GM11168 (cell line): ENCODE results near the gene LHX2.

Experiments used
- in situ Hi-C: fragments of 300-500 bp; cut with MboI; formaldehyde crosslinking; loops from one replicate; pipeline ENCODE4 v1.12.0; 2022; ENCODE audit warnings: low sequenced_read_pairs; ENCODE audit not compliant: unreplicated experiment

Gene LHX2

DNA sequence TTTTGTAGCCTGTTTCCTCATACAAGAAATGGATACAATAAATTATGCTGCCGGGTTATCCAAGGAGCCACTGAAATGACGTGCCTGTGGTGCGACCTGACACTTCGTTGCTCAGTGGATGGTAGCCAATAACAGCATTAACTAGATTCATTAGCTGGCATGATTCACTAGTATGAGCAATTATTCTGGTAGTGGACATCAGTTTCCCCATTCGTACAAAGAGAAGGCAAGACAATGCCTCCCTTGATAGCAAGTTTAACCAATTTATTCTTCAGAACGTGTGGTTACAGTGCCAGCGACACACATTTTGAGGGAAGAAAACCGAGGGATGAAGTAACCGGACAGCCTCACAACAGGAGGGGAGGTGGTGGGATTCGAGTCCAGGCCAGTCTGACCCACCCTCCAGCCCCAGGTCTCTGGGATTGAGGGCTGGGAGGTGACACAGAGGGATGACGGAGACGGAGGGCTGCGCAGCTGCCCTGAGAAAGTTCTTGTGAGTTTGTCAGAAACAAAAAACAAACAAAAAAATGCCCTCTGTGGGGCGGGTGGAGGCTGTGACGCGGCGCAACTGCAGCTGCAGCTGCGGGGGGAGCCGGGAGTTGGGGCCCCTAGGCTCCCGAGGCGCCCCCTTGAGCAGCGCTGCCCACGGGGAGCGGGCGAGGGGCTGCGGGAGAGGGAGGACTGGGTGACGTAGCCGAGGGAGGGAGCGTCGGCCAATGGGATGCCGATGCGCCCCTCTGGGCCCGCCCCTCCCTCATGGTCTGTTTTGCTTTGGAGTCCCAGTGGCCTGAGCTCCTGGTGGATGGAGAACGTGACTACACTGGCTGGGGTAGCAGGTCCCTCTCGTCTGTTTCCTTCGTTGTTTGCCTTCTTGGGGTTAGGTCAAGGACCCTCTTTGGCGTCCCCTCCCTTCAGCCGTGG is 10.9 kb downstream of the LHX2 start:
- in situ Hi-C loops, result loop anchor here (25.0 kb wide), 1 partner anchor 485 kb away; no protein-coding TSS in a partner anchor

DNA sequence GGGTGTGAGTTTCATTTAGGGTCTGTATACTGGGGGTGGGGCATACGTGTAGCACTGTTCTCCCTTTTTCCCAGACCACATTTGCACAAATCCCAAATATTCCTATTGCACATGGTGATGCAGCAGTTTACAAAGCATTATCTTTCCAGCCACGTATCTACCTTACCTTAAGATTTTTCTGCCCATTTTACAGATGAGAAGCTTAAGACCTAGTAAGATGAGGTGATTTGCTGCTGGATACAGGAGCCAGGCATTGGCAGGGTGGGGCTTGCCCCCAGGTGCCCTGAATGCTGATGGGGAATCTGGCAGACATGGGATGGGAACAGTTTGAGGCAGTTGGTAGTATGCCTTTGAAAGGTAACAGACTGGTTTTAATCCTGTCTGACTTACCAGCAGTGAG is 12.5 kb downstream of the LHX2 start:
- in situ Hi-C loops, result loop anchor here (25.0 kb wide), 1 partner anchor 487 kb away; no protein-coding TSS in a partner anchor

DNA sequence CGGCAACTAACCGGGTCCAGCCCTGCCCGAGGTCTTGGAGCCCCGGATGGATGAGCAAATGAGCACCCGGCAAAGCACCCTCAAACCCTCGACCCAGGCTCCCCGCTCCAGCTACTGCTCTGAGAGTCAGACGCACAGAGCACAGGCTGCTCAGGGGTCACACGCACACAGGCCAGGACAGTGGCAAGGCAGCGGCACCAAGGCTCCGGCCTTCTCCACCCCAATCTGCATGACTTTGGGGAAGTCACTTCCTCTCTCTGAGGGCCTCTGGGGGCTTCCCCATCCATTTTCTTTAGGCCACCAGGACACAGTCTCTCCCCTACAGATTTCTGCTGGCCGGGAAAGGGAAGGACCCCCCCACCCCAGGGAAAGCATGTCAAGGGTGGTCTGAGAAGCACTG is 18.0 kb downstream of the LHX2 start:
- in situ Hi-C loops, result no loop called here

DNA sequence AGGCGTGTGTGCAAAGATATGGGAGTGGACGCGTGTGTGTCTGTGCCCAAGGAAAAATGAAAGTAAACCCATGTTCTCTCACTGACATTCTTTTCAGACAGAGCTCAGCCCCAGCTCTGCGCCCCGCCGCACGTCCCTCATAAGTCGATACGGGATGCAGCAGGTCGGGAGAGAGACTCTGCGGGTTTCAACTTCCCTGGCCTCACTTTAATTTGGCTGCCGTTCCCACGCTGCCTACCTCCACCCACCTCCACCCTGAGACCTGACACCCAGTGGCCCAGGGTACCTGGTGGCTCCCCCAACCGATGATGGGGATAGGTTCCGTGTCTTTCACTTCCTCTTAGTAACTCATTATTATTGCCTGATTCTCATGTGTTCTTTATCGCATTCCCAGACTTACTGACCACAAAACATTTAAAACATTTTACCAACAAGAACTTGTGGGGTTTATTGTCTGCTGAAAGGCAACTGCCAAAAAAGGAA is 19.4 kb downstream of the LHX2 start:
- in situ Hi-C loops, result no loop called here

DNA sequence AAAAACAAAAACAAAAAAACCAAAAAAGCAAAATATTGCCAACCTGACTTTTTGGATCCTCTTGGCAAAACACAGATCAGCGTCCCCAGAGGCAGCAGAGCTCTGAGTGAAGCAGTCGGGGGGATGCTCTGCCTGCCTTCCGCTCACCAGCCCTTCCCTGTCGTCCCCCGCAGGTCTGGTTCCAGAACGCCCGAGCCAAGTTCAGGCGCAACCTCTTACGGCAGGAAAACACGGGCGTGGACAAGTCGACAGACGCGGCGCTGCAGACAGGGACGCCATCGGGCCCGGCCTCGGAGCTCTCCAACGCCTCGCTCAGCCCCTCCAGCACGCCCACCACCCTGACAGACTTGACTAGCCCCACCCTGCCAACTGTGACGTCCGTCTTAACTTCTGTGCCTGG is 20.7 kb downstream of the LHX2 start:
- in situ Hi-C loops, result no loop called here

DNA sequence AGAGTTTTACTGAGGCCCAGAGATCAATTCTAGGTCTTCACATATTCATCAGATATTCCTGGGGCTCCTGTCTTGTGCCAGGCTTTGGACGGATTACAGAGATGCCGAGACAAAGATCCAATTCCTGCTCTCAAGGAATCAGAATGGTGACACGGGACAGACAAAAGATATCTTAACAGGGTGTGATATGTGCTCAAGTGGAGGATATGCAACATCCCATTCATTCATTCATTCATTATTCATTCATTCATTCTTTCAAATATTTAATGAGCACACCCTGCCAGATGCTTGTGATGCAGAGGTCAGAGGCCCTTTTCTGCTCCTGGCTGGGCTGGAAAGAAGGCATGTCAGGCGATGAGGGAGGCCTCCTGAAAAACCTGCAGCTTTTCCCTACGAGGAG is 21.8 kb downstream of the LHX2 start:
- in situ Hi-C loops, result no loop called here

DNA sequence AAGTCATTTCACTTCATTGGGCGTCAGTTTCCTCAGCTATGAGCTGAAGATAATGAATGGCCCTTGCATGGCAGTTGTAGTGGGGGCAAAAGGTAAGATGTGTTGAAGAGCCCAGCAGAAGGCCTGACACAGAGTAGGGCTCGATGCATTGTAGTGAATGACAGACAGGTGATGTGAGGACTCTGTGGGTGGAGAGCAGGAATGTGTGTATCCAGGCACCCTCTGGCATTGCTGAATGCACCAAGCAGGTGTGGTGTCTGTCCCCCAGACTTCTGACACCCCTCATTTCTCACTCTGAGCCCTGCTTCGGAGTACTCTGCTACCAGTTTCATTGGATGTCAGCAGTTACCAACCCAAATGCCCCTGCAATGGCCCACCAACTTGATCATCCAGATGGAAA is 22.4 kb downstream of the LHX2 start:
- in situ Hi-C loops, result no loop called here

DNA sequence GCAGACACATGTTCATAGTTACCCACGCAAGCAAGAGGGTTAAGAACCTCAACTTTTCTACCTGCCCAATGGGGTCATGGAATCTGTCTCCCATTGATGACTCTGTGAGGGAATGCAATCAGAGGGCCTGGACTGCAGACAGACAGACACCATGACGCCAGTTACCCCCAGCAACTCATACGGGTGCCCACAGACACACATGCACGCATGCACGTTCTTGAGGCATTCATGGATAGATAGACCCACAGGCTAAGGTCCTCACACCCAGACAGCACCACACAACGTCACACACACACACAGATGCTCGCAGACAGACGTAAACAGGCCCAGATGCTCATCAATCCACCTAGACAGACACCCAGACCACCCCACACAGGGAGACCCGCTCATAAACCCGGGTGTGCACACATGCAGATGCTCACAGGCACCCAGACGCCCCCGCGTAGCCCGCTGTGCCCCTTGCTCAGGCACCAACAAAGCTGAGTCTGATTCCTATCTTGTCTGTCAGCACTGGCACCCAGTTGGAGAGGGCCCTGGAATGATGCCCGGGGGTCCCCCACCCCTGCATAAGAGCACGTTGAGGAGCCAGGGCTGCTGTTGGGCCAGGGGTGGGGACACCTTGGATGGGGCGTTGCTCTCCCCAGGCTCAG is 23.6 kb downstream of the LHX2 start:
- in situ Hi-C loops, result no loop called here

DNA sequence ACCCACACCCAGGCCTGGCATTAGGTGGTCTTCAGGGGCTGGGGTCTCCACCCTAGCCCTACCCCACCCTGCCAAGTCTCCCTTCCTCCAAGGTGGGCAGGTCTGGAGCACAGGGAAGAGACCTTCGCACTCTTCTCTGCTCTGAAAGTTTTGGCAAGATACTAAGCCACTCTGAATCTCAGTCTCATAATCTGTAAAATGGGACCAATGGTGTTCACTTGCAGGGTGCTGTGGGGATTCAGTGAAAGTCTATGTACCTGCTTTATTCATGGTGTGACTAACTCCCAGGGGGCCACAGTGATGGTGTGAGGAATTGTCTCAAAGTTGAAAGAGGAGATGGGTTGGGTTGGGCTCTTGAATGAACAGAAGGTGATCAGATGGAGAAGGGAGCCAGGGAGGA is 25.0 kb downstream of the LHX2 start:
- in situ Hi-C loops, result no loop called here

DNA sequence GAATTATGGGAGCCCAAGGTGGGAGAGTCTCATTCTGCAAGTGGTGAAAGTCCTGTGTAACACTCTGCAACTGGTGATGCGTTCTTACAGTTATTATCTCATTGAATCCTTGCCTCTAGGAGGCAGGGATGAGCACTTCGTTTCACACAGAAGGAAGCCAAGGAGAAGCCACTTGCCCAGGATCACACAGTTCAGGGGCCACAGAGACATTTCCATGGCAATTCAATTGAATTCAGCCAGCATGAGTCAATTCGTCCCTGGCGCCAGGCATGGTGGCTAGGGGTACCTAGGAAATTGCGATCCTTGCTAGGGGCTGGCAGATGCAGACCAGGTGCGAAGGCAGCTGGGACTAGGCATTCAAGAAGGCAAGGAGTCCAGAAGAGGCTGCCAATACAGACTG is 26.2 kb downstream of the LHX2 start:
- in situ Hi-C loops, result no loop called here

DNA sequence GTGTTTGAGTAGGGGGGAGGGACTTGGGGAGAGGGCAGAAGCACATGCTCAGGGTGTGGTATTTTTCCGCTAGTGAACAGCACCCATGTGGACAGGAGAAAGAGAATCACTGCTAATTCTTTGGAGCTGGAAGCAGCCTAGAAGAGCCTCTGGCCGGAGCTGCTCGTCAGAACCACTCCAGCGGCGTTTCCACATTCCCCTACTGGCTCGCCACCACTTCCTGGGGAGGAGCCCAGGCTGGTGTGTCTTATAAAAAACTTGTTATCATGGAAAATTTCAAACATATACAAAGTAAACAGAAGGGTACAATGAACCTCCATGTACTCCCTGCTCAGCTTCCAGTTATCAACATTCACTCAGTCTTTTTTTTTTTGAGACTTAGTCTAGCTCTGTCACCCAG is 26.7 kb downstream of the LHX2 start:
- in situ Hi-C loops, result no loop called here

DNA sequence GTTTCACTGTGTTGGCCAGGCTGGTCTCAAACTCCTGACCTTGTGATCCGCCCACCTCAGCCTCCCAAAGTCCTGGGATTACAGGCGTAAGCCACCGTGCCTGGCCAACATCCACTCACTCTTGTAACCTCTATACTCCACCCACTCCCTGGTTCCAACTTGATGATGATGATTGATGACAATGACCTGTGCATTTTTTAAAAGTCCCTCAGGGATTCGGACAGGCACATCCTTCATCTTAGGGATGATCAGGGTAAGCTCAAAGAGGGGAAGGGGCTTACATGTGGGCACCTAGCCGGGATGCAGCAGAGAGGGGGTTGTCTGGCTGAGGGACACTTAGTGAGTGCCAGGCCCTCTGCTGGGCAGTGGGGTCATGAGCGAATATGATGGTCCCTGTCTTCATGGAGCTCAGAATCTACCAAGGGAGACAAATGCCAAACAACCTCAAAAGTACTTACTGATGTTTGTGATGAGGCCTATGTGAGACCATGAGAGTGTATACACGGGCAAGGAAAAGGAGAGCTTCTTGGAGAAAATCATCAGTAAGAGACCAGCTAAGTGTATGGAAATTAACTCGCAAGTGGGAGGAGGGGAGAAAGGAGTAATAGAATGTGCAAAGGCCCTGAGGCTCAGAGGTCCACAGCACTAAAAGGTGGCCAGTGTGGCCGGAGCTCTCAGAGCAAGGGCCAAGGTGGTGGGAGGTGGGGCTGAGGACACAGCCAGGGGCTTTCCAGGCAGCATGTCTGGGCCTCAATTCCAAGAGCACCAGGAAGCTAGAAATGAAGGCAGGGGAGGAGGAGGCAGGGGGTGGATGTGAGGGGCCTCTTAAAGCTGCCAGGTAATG is 27.4 kb downstream of the LHX2 start:
- in situ Hi-C loops, result no loop called here

DNA sequence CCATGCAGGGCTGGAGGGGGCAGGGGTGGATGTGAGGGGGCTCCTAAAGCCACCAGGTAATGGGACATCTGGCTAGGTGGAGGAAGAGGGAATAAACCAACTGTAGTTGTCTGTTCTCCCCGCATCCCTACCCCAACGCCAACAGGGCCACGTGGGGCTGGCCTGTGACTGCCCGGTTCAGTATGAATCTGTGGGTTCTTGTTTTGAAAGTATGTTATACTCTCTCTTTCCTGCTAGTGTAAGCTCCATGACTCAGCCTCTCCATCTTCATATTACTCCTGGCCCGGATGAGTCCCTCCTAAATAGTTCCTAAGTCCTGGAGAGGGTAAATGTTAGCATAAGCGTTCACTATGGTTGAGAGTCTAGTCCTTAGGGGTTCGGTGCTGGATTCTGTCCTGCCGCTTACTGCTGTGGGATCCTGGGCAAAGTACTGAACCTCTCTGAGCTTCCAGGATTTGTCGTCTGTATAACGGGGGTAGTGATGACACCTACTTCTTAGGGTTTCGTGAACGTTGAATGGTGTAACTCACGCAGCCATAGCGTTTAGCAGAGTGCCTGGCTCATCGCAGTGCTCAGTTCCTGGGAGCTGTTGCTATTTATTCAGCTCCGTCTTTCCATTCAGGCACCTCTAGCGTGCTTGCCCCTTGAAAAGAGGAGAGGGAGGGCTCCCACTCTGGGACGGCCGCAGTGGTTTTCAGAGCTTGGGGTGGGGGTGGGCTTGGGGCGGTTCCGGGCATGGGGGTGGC is 28.8 kb downstream of the LHX2 start:
- in situ Hi-C loops, result no loop called here

DNA sequence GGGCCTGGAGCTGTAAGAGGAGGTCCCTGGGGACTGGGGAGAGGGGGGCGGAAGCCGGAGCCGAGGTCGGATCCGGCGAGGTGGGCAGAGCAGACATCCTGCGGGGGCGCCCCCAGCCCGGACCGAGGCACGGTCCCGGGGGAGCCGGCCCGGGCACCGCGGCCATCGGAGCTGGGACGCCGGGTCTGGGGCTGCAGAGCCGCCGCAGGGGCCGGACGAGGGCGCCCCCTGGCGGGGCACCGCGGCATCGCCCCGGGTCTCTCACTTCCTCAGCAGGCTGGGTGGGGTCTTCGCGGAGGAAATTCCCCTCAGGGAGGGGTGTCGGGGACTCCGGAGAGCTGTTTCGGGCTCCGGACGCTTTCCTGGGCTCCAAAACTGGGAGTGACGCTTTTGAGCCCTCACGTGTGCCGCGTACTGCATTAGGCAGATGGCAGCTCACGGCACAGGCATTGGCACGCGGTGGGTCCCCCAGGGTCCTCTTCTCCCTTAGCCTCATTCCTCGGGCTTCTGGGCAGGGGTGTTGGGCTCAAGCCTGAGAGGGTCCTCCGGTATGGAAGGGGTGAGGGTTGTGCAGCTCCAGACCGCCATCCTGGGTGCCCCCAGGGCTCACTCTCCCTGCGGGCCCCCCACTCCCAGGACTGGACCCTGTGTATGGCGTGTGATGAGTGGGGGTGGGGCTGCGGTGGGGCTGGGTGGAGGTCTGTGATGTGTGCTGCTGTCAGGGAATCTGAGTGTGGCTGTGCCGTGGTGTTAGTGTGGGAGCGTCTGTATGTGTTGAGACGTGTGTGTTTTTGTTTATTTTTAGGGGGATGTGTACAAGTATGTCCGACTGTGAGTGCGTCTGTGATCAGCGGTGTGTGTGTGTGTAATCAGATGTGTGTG is 29.6 kb downstream of the LHX2 start:
- in situ Hi-C loops, result no loop called here

DNA sequence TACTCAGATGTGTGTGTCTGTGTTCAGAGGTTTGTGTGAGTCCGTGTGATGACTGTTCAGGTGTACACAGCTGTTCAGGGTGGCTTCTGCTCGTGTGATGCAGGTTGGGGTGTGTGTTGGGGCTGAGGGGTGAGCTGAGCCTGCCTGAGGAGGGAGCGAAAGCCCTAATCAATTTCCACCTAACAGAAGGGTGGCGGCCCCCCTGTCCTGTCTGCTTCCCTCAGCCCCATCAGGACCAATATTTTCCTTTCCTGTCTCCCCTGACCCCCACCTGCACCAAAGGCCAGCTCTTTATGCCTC is 30.2 kb downstream of the LHX2 start:
- in situ Hi-C loops, result no loop called here

DNA sequence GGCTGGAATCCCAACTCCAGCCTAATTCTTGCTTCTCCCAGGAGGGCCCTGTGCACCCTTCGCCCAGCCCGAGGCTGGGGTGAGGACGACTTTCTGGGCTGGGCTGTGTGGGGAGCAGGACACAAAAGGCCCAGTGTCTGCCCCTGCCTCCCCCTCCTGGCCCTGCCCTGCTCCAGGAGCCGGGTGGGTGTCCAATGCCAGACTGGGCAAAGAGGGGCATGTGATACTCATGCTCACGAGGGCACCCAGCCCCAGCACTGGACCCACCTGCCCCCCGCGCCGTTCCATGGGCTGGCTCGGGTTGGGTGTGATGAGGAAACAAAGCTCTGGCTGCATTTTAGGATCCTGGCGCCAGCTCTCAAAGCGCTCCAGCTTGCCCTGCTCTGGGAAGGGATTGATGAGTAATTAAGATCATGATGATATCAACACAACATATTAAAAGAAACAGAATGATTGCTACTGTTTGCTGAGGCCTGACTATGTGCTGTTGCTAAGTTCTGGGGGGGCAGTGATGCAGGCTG is 30.7 kb downstream of the LHX2 start:
- in situ Hi-C loops, result no loop called here

DNA sequence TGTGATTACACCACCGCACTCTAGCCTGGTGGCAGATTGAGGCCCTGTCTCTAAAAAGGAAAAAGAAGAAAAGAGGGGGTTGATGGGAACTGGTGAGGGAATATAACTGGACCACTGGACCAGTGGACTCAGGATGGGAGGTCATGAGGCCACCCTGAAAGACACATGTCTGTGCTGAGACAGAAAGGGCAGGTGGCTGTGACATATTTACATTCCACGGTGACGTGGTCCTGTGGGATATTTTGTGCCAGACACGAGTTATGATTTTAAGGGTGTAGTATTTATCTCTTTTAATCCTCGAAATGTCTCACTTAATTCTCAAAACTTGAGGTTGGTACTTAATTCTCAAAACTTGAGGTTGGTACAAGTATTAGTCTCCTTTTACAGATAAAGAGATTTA is 32.9 kb downstream of the LHX2 start:
- in situ Hi-C loops, result no loop called here

DNA sequence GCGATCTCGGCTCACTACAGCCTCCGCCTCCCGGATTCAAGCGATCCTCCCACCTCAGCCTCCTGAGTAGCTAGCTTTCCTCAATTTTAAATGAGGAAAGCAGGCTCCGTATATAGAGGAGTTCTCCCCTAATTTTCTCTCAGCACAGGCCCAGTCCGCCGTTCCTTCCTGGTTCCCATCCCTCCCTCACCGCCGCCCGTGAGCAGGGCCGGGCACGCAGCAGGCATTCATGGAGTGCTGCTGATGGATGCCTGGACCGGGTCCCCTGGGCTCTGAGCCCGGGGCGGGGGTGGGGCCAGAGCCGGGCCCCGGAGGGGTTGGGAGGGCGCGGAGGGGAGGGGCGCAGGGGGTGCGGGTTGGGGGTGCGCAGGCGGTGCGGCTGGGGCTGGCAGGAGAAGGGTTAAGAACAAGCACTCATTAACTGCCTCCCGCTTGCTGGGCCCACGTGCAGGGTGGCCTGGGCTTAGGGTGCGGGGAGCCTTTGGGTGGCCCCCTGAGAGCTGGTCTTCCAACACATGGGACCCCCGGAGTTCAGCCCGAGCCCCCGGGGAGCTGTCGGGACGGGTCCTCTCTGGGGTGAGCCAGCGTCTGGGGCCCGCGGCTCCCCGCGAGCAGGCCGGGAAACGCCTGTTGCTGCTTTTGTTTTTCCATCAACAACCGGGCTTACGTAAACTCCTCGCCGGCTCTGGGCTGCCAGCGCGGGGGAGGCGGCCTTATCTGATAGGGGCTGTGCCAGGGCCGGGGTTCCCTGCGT is 33.7 kb downstream of the LHX2 start:
- in situ Hi-C loops, result no loop called here
